HG03060 (cell line): ENCODE results near the gene TIPRL.

Source experiments
- ATAC-seq: cut with Tn5 transposase; IDR thresholded peaks from one replicate; pipeline ENCODE4 v1.9.1; 2021; ENCODE audit warnings: low read depth, moderate number of reproducible peaks; ENCODE audit not compliant: unreplicated experiment

The TIPRL gene

DNA sequence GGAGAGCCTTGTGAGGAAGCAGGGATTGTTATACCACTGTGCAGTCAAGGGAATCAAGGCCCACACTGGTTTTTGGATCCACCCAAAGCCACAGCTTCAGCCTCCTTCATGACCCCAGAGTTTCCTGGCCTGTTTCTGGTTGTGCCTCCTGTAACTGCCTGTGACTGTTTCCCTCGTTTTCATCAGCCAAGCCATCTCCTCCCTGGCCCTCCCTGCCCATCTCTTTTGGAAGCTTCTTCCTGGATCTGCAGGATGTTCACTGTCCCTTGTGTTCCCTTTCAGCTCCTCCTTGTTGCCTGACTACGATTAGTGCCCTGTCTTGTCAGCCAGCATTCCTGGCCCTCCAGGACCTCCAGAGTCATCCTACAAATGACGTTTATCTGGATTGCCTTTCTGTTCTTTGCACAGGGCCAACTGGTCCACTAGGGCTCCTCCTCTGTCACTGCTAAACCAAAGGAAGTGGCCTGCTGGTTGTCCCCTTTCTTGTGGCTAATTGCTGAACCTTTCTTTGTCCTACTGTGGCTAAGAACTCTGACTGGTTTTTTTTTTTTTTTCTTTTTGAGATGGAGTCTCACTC lies 65.0 kb downstream of the TIPRL start:
- ATAC-seq = no peak

DNA sequence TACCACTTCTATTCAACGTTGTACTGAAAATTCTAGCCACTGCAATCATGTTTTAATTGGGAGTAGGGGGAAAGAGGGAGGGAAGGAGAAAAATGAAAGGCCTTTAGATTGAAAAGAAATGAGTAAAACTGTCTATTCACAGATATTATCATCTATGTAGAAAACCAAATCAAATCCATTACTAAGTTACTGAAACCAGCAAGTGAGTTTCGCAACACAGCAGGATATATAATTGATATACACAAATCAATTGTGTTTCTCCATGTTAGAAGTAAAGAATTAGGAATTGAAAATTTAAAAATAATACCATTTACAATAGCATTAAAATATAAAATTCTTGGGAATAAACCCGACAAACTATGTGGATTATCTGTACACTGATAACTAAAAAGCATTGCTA lies 66.3 kb downstream of the TIPRL start:
- ATAC-seq = no peak

GRCh38 chr1:168246506-168246905 lies 67.7 kb downstream of the TIPRL start:
- ATAC-seq = no peak
